Stimulated activated CD4-positive, alpha-beta T cell treated with anti-CD3 and anti-CD28 coated beads, Interleukin-15, amount 100 ng/mL, for 48 hours (primary cell): Measurements from ENCODE around the gene CCDC86.

Experiments
- DNase-seq, 2 donors: peaks; one replicate each; pipeline ENCODE4 v3.0.0-alpha.2; 2020; ENCODE audit warnings: low read depth in 2 of 2

Gene CCDC86

GRCh38 chr11:60891103-60891741 lies 49.3 kb downstream of the CCDC86 start:
- no peak for DNase-seq

DNA sequence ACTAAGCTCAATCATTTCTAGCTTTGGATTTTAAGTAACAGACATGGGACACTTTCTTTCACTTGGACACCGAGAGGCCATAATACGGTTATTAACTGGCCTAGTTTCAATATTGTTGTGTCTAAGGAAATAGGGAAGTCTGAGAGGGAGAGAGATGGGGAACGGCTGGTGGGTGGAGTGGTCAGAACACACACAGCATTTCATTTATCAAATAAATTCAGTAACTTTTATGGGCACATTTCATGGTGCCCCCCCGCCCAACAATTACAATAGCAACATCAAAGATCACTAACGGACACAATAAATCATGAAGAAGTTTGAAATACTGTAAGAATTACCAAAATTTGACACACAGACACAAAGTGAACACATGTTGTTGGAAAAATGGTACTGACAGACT lies 53.8 kb downstream of the CCDC86 start:
- DNase-seq = no peak

DNA sequence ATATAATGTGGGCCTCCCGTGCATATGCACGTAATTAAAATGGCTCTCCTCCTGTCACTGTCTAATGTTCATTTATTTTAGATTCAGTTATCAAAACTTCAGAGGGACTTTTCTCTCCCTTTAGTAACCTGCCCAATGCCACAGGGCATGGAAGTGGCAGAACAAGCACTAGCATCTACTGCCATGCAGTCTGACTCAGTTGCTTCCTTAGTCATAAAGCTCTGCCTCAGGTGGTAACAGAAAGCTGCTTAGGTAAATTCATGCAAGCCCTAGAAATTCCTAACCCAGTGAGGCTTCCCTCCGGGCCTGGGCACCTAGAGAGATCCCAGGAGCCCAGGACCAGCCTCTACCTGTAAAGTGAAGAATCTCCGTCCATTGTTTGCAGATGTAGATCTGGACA lies 55.6 kb downstream of the CCDC86 start:
- no peak for DNase-seq

- DNase-seq = no peak
These were observed 57.4 kb downstream of the CCDC86 start for GRCh38 chr11:60899046-60899936.

DNA sequence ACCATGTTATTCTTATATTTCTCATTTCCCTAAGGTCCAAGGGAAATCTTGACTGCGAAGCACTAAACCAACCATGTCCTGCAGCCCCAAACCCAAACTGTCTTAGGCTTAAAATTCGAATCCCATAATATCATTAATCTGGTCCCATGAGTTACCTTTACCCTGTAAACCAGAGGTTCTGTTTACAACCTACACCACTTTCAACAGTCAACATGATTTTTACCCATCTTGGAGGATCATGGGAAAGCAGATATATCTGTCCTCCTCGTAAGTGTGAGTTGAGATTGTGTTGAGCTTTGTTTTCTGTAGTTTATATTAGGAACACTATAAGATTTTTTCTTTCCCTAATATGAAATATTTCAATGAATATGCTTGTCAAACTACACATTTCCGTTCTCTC lies 58.1 kb downstream of the CCDC86 start:
- no peak for DNase-seq
